HepG2 (cell line): ENCODE data around the gene ECSCR. TPM values are rescaled to one million over a fixed set of nuclear protein-coding genes. Genes with fewer than 3 reads are reported as not detected.
A peak's percentile ranks its signal among the peaks of the same experiment; 100 is the strongest.

Experiments
- ARID5B ChIP-seq: IDR thresholded peaks from 2 replicates; pipeline ENCODE4 v1.4.0; 2020; ENCODE audit warnings: mild to moderate bottlenecking, missing genetic modification reagents
- DMAP1 ChIP-seq: IDR thresholded peaks from 2 replicates; pipeline ENCODE4 v1.6.1; 2016
- FOXA3 ChIP-seq: IDR thresholded peaks from 2 replicates; pipeline ENCODE4 v1.6.1; 2016; ENCODE audit warnings: missing genetic modification reagents, missing compliant biosample characterization
- GATA4 ChIP-seq: sonication (generic); IDR thresholded peaks from 2 replicates; pipeline ENCODE4 v1.6.1; 2016; ENCODE audit warnings: antibody characterized with exemption, low read depth, borderline replicate concordance
- MAX ChIP-seq: IDR thresholded peaks from 2 replicates; pipeline ENCODE4 v1.6.1; 2012; ENCODE audit warnings: inconsistent platforms
- MED8 ChIP-seq: sonication (generic); formaldehyde crosslinking; IDR thresholded peaks from 2 replicates; pipeline ENCODE4 v1.8.1; 2023; ENCODE audit warnings: mild to moderate bottlenecking, missing genetic modification reagents; ENCODE audit not compliant: insufficient replicate concordance
- MEF2D ChIP-seq: sonication (generic); formaldehyde crosslinking; IDR thresholded peaks from 2 replicates; pipeline ENCODE4 v1.5.1; 2020; ENCODE audit warnings: mild to moderate bottlenecking, missing genetic modification reagents
- SNAPC4 ChIP-seq: sonication (generic); formaldehyde crosslinking; IDR thresholded peaks from 2 replicates; pipeline ENCODE4 v1.4.0; 2020; ENCODE audit warnings: mild to moderate bottlenecking, missing genetic modification reagents
- TBX2 ChIP-seq: sonication (generic); formaldehyde crosslinking; IDR thresholded peaks from 2 replicates; pipeline ENCODE4 v1.5.0; 2020; ENCODE audit warnings: missing genetic modification reagents, mild to moderate bottlenecking, borderline replicate concordance
- THRA ChIP-seq: sonication (generic); formaldehyde crosslinking; IDR thresholded peaks from 2 replicates; pipeline ENCODE4 v1.4.0; 2020; ENCODE audit warnings: missing genetic modification reagents, borderline replicate concordance
- ZFX ChIP-seq: sonication (generic); formaldehyde crosslinking; IDR thresholded peaks from 2 replicates; pipeline ENCODE4 v1.4.0; 2020; ENCODE audit warnings: mild to moderate bottlenecking, low read depth, missing genetic modification reagents, moderate library complexity
- ZNF224 ChIP-seq: sonication (generic); formaldehyde crosslinking; IDR thresholded peaks from 2 replicates; pipeline ENCODE4 v1.5.0; 2020; ENCODE audit warnings: mild to moderate bottlenecking, missing genetic modification reagents
- ZNF614 ChIP-seq: IDR thresholded peaks from 2 replicates; pipeline ENCODE4 v1.6.1; 2018; ENCODE audit warnings: missing biosample characterization, missing genetic modification reagents, inconsistent platforms, borderline replicate concordance
- ZNF615 ChIP-seq: sonication (generic); formaldehyde crosslinking; IDR thresholded peaks from 2 replicates; pipeline ENCODE4 v1.5.0; 2020; ENCODE audit warnings: mild to moderate bottlenecking, missing genetic modification reagents, borderline replicate concordance
- ZNF710 ChIP-seq: sonication (generic); formaldehyde crosslinking; IDR thresholded peaks from 2 replicates; pipeline ENCODE4 v1.5.0; 2020; ENCODE audit warnings: mild to moderate bottlenecking, missing genetic modification reagents, borderline replicate concordance
- ZNF788 ChIP-seq: sonication (generic); formaldehyde crosslinking; IDR thresholded peaks from 2 replicates; pipeline ENCODE4 v1.5.0; 2020; ENCODE audit warnings: mild to moderate bottlenecking, missing genetic modification reagents, borderline replicate concordance
- polyA plus RNA-seq, 8 experiments: library from polyadenylated mRNA; depleted of rRNA in 3 of 8; stranded (reverse) in 7 of 8; unstranded in 1 of 8; fragments of >200 nt; fragmentation: Illumina TruSeq in 4 of 8; extraction: Trizol in 4 of 8; gene quantifications; 2 replicates each; pipeline versions ENCODE4 v1.2.1 to v1.2.3, GENCODE V29; 2011 to 2016; ENCODE audit warnings: low read depth in 4 of 8, missing spikeins in 1 of 8, mixed read lengths in 1 of 8; ENCODE audit not compliant: insufficient read depth in 1 of 8
- total RNA-seq, 5 experiments: library from RNA; depleted of rRNA; stranded (reverse); fragments of >200 nt; fragmentation: Illumina TruSeq; extraction: Trizol; gene quantifications; 2 replicates each; pipeline ENCODE4 v1.2.3, GENCODE V29; 2016; ENCODE audit warnings: low read depth in 1 of 5

Gene ECSCR
- total and polyA plus RNA-seq, 2 of the 13 experiments (the other 11 are each of a cell fraction or from before 2014, with no cell fraction given): 0.18 TPM; not detected in 1

- TF ChIP-seq ZNF710 (CRISPR knock-in tag) (peak; percentile 71; the same call in 1 of the 2 replicates), TBX2 (CRISPR knock-in tag) (peak; percentile 39; the same call in 1 of the 2 replicates), MAX (0 out of 2 replicates have a peak, but pooled peaks have one; percentile 22), SNAPC4 (0 out of 2 replicates have a peak, but pooled peaks have one; percentile 19), ARID5B (CRISPR knock-in tag) (peak; percentile 34; the same call in 1 of the 2 replicates), MED8 (CRISPR knock-in tag) (peak; percentile 40), FOXA3 (CRISPR knock-in tag) (peak; percentile 38), DMAP1 (peak; percentile 45; the same call in 1 of the 2 replicates), THRA (0 out of 2 replicates have a peak, but pooled peaks have one; percentile 24), ZFX (0 out of 2 replicates have a peak, but pooled peaks have one; percentile 9), ZNF615 (peak; percentile 36; the same call in 1 of the 2 replicates), MEF2D (CRISPR knock-in tag) (peak; percentile 57), ZNF224 (CRISPR knock-in tag) (0 out of 2 replicates have a peak, but pooled peaks have one; percentile 12), GATA4 (peak; percentile 34; the same call in 1 of the 2 replicates), ZNF788 (peak; percentile 43; the same call in 1 of the 2 replicates), ZNF614 (0 out of 2 replicates have a peak, but pooled peaks have one; percentile 25)
Measured at GRCh38 chr5:139503879-139504278, 41.3 kb upstream of the ECSCR start (continued).
